ENCODE measurements around the gene MYCL. TPM values are rescaled to one million over a fixed set of nuclear protein-coding genes. Genes with fewer than 3 reads are reported as not detected.

MYCL gene
- 3.5 TPM for polyA plus RNA-seq (2012; ENCODE audit: insufficient read depth, insufficient read length)

- DNase-seq (ENCODE audit: low read depth, low spot score): peak; percentile 77
- peak within 1 kb of the TSS; percentile 64 for H3K4me3 ChIP-seq (ENCODE audit: low read length)
Measured at GRCh38 chr1:39901714-39902459, at the start of gene MYCL. Gene MYCL (minus strand): TSS chr1:39901917. CDS start chr1:39901434, 483 bp downstream.

- DNase-seq (ENCODE audit: low read depth, low spot score): no peak
- no peak overlapping the region for H3K4me3 ChIP-seq (ENCODE audit: low read length)
Measured at GRCh38 chr1:39949891-39950290, 48.2 kb upstream of the MYCL start.

GRCh38 chr1:39947260-39947659 lies 45.5 kb upstream of the MYCL start:
- no peak for DNase-seq (ENCODE audit: low read depth, low spot score)

GRCh38 chr1:39946216-39946615 lies 44.5 kb upstream of the MYCL start:
- no peak overlapping the region for H3K4me3 ChIP-seq (ENCODE audit: low read length)
- no peak for DNase-seq (ENCODE audit: low read depth, low spot score)

More at GRCh38 chr1:39947260-39947659, 45.5 kb upstream of the MYCL start:
- H3K4me3 ChIP-seq (ENCODE audit: low read length): no peak overlapping the region

GRCh38 chr1:39944410-39945112 lies 42.8 kb upstream of the MYCL start:
- DNase-seq (ENCODE audit: low read depth, low spot score): no peak
- no peak overlapping the region for H3K4me3 ChIP-seq (ENCODE audit: low read length)

- DNase-seq (ENCODE audit: low read depth, low spot score): no peak
- H3K4me3 ChIP-seq (ENCODE audit: low read length): no peak overlapping the region
Measured at GRCh38 chr1:39943471-39944290, 42.0 kb upstream of the MYCL start.

GRCh38 chr1:39940980-39941871 lies 39.5 kb upstream of the MYCL start:
- no peak for DNase-seq (ENCODE audit: low read depth, low spot score)
- H3K4me3 ChIP-seq (ENCODE audit: low read length): no peak overlapping the region

- no peak for DNase-seq (ENCODE audit: low read depth, low spot score)
- H3K4me3 ChIP-seq (ENCODE audit: low read length): no peak overlapping the region
Measured at GRCh38 chr1:39940253-39940652, 38.5 kb upstream of the MYCL start.

- H3K4me3 ChIP-seq (ENCODE audit: low read length): no peak overlapping the region
Measured at GRCh38 chr1:39938856-39939255, 37.1 kb upstream of the MYCL start.

GRCh38 chr1:39936724-39937491 lies 35.2 kb upstream of the MYCL start:
- no peak for DNase-seq (ENCODE audit: low read depth, low spot score)

More at GRCh38 chr1:39938856-39939255, 37.1 kb upstream of the MYCL start:
- no peak for DNase-seq (ENCODE audit: low read depth, low spot score)

GRCh38 chr1:39933956-39934941 lies 32.5 kb upstream of the MYCL start:
- H3K4me3 ChIP-seq (ENCODE audit: low read length): no peak overlapping the region
- no peak for DNase-seq (ENCODE audit: low read depth, low spot score)

More at GRCh38 chr1:39936724-39937491, 35.2 kb upstream of the MYCL start:
- no peak overlapping the region for H3K4me3 ChIP-seq (ENCODE audit: low read length)

GRCh38 chr1:39928809-39929587 lies 27.3 kb upstream of the MYCL start:
- no peak overlapping the region for H3K4me3 ChIP-seq (ENCODE audit: low read length)
- DNase-seq (ENCODE audit: low read depth, low spot score): no peak

- no peak overlapping the region for H3K4me3 ChIP-seq (ENCODE audit: low read length)
- DNase-seq (ENCODE audit: low read depth, low spot score): no peak
Measured at GRCh38 chr1:39927538-39927937, 25.8 kb upstream of the MYCL start.

GRCh38 chr1:39926820-39927219 lies 25.1 kb upstream of the MYCL start:
- DNase-seq (ENCODE audit: low read depth, low spot score): no peak

GRCh38 chr1:39926343-39926793 lies 24.7 kb upstream of the MYCL start:
- no peak for DNase-seq (ENCODE audit: low read depth, low spot score)
- no peak overlapping the region for H3K4me3 ChIP-seq (ENCODE audit: low read length)

More at GRCh38 chr1:39926820-39927219, 25.1 kb upstream of the MYCL start:
- H3K4me3 ChIP-seq (ENCODE audit: low read length): no peak overlapping the region
